GM18508 (cell line): Measurements from ENCODE around the gene SLC7A9.

Experiments
- ATAC-seq: cut with Tn5 transposase; IDR thresholded peaks from one replicate; pipeline ENCODE4 v1.9.1; 2021; ENCODE audit warnings: moderate number of reproducible peaks; ENCODE audit not compliant: insufficient read depth, unreplicated experiment

The SLC7A9 gene

GRCh38 chr19:32830231-32831014, 39.1 kb downstream of the SLC7A9 start:
- no peak for ATAC-seq

DNA sequence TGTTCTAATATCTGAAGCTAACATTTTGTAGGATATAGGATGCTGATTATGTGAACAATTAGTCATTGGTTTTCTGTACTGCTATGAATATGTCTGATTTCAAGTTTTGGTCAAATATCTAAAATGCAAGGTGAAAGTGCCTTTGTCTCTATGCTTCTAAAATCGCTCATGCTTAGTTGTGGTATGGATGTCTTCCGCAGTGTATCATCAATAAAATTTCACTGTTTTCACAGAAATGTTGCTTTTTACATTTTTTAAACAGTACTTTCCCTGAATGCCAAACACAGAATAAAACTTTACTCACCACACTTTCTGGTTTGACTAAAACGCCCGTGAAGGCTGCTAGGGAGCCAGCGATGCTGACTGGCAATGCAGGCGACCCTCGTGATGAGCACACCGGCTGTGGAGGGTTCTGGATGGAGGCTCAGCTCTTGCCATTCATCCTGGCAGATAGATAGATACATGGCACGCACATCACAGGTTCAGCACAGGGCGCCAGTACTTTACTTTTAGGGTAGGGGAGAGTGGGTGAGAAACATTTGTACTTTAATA, 40.1 kb downstream of the SLC7A9 start:
- no peak for ATAC-seq

DNA sequence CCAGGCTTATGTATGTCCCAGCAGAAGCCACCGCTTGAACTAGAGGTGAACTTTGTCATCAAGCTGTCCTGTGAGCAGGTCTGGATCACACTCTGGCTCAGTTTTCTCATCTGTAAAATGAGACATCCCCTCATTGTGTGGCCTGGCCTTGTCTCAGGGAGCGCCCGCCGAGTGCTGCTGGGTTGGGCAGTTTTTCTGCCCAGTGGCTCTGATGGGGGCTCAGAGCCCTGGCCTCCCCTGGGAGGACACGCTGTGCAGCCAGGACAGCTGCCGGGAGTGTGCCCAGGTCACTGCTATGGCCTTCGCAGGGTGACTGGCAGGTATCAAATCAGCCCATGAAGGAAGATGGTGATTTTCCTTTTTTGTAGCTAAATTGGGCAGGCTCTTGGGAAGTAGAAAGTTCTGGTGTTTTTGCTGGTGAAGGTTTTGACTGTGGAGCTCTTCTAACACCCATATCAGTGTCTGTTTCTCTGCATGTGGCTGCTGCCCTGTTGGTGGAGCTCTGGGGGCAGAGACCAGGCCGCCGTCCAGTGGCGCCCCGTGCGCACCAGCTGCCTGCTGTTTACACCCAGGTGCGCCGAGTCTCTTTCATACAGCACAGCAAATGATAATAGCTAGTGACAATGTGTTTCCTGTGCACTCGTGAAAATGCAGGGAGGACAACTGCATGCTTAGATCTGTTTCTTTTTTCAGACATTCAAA, 40.8 kb downstream of the SLC7A9 start:
- no peak for ATAC-seq

- ATAC-seq, result no peak
Measured at GRCh38 chr19:32828139-32828538, 41.4 kb downstream of the SLC7A9 start.

DNA sequence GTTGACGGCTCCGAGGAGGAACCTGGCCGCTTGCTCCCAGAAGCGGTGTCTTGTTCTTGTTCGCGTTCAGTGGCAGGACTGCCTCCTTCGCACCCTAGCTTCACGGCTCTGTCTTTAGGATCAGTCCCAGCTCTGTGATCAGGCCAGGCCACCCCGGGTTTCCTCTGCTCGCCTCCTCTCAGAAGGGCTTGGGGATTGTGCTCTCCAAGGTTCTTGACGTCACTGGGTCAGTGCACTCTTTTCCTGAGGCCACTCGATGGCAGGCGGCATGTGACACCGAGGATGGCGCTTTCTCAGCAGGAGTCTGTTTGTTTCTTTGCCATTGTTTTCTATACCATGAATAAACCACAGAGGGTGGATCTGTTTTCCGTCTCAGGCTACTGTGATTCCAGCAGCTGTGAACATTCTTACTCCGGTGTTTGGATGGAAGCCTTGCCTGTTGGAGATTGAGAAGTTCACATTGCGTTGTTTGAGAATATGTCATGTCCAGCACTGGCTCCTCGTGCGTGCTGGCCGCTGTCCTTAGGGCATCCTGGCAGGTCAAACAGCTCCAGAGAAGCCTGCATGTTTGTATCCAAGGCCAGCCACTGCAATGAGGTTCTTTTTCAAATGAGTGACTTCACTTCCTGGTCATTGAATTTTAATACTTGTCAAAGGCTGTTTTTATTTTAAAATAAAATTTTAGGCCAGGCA, 44.5 kb downstream of the SLC7A9 start:
- ATAC-seq, result no peak

GRCh38 chr19:32824191-32824751, 45.3 kb downstream of the SLC7A9 start:
- ATAC-seq, result no peak

DNA sequence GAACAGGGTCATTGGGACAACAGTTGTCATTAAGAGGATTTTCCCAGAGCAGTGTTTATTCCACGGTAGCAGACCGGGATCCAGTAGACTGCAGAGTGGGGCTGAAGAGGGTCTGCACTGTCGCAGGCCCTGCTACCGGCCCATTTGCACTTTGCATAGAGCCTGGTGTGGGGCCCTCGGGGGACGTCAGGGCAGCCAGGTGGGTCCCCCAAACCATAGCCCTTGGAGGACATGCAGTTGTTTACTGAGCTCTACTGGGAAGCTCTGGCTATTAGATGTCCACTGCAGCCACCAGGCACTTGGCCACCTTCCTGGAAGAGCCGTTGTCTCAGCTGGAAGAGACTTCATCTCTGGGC, 45.8 kb downstream of the SLC7A9 start:
- no peak for ATAC-seq

DNA sequence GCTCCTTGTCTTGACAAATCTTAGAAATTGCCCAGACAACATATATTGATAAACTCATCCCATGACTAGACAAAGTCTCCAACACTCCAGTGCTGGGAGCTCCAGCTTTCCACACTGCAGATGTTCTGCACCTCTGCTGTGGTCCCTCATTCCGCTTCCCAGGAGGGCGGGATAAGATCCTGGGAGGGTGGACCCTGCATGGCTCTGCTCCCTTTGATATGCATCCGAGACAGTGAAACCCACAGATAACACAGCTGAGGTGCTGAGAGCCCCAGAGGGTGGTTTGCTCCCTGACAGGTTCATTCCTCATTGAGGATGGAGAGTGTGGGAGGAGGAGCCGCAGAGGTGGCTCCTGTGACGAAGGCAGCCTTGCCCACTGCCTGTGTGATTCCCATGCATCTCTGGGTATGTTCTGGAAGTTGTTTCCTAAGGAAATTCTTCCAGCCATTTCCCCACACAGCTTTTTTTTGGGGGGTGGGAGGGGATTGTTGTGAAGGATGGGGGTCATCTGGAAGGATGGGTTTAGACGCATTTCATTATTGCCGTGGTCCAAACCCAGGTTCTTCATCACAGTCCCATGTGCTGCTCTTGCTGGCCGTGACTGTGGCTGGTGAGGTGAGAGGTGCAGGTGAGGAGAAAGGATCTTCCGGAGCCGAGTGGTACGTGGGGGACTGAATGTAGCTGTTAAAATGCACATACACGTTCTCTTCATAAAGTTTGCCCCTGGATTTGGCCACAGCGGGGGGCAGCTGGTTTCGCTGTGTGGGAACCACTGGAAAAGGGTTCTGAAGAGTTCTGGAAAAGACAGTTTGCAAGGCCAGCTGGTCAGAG, 46.4 kb downstream of the SLC7A9 start:
- no peak for ATAC-seq

GRCh38 chr19:32819419-32820400, 49.9 kb downstream of the SLC7A9 start:
- no peak for ATAC-seq

DNA sequence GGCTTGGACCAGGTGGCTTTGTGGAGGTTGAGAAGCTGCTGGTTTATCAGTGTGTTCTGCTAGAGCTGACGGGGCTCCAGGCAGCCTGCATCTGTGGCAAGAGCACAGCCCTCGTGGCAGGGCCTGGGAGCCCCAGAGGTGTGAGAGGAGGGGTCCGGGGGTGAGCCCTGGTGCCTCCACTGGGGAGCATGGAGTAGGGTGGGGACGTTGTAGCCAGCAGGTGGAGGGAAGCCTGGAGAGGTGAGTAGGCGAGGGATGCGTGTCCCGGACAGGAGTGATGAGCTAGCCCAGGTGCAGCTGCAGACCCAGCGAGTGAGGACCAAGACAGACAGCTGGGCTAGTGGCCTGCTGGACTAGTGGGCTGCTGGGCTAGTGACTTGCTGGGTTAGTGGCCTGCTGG, 51.0 kb downstream of the SLC7A9 start:
- ATAC-seq, result no peak

DNA sequence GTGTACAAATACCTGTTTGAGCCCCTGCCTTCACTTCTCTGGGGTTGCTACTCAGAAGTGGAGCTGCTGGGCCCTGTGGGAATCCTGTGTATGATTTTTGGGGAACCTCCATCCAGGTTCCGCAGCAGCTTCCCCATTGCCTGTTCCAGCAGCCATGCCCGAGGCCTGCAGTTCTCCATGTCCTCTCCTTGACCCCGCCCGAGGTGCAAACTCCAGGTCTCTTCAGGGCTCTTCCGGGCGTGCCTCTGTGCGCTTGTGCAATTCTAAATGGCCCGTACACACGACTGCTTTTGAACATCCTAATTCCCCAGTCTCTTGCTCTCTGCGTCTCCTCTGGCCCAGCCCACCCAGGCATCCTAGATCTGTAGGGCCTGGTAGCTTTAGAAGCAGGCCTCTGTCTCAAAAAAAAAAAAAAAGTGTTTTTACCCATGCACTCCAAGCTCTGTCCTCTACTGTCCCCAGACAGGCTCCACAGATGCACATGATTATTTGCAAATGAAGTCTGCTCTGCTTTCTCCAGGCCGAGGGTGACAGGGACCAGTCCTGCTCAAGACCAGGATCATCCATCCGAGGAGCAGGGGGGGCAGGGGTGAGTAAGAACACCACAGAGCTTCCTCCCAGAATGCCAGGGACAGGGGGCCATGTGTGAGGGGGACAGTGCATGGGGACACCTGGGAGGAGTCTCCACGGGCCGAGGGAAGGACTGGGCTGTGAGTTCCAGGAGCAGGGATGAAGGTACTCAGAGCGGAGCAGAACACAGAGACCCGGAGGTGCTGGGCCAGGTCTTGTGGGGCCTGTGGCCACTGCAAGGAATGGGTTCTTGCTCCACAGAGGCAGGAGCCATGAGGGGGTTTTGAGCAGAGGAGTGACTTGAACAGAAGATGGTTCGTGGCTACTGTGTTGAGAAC, 51.7 kb downstream of the SLC7A9 start:
- no peak for ATAC-seq

DNA sequence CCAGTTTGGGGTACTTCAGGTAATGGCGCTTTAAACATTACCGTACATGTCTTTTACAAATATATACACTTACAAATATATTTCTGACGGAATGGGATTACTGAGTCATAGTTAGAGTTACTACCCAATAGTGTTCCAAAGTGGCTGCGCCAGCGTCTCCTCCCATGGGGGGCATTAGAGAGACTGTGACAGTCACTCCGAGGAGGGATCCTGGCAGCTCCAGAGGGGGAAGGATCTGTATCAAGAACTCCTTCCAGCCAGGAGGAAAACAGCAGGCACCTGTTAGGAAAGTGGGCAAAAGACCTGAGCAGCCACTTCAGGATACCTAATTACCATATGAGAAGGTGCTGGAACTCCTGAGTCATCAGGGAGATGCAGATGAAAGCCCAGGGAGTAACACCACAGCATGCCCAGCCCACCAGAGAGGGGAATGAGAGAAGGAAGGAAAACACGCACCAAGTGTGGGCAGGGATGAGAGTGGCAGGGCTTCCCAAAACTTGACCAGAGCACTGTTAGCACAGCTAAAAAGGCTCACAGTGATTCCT, 52.9 kb downstream of the SLC7A9 start:
- no peak for ATAC-seq

GRCh38 chr19:32814624-32815023, 54.9 kb downstream of the SLC7A9 start:
- ATAC-seq, result no peak

- no peak for ATAC-seq
Measured at GRCh38 chr19:32813862-32814425, 55.6 kb downstream of the SLC7A9 start.

DNA sequence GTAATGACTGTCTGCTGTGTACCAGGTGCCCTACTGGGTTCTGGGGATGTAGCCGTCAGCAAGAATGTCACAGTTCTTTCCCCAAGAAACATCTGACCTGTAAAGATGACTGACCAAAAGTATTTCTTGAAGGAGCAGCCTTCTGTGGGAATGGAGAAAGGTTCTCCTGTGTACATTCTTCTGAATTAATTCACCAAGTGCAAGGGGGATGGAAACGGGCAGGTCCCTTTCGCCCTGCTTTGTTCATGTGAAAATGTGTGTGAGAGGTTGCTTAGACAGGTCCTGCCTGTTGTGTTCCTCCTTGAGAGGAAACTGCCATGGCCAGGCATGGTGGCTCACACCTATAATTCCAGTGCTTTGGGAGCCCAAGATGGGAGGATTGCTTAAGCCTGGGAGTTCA, 57.0 kb downstream of the SLC7A9 start:
- ATAC-seq, result no peak

GRCh38 chr19:32812036-32812435, 57.5 kb downstream of the SLC7A9 start:
- ATAC-seq, result no peak

- no peak for ATAC-seq
Measured at GRCh38 chr19:32811151-32811550, 58.4 kb downstream of the SLC7A9 start.
